Tibial nerve (tissue), 3 donors: ENCODE measurements around the gene WARS2.

ENCODE experiments used
- POLR2A ChIP-seq, 2 donors: fragments of 450-650 bp; IDR thresholded peaks; one replicate each; pipeline ENCODE4 v1.6.1; 2017; ENCODE audit warnings: antibody characterized with exemption in 2 of 2, mild to moderate bottlenecking in 2 of 2, moderate library complexity in 2 of 2
- TF ChIP-seq, protein P1 (sequence below), 5 experiments: fragments of 200-600 bp in 3 of 5; fragments of 450-650 bp in 2 of 5; sonication (generic) in 3 of 5; IDR thresholded peaks; one replicate each; pipeline ENCODE4 v1.5.1; 2016 to 2019; ENCODE audit warnings: antibody characterized with exemption in 5 of 5, mild to moderate bottlenecking in 3 of 5, moderate library complexity in 2 of 5

DNA sequence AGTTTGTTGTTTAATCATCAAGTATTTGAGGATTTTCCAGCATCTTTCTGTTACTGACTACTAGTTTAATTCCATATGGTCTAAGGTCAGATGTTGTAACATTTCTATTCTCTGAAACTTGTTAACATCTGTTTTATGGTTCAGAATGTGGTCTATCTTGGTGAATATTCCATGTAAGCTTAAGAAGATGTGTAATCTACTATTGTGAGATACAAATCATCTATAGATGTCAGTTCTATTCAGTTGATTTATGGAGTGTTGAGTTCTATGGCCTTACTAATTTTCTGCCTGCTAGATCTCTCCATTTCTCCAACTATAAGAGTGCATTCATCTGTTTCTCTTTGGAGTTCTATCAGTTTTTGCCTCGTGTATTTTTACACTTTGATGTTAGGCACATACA is 31.5 kb downstream of the WARS2 start:
- TF ChIP-seq POLR2A (IDR thresholded peaks at IDR 0.05) = no peak
- TF ChIP-seq, protein P1, sequence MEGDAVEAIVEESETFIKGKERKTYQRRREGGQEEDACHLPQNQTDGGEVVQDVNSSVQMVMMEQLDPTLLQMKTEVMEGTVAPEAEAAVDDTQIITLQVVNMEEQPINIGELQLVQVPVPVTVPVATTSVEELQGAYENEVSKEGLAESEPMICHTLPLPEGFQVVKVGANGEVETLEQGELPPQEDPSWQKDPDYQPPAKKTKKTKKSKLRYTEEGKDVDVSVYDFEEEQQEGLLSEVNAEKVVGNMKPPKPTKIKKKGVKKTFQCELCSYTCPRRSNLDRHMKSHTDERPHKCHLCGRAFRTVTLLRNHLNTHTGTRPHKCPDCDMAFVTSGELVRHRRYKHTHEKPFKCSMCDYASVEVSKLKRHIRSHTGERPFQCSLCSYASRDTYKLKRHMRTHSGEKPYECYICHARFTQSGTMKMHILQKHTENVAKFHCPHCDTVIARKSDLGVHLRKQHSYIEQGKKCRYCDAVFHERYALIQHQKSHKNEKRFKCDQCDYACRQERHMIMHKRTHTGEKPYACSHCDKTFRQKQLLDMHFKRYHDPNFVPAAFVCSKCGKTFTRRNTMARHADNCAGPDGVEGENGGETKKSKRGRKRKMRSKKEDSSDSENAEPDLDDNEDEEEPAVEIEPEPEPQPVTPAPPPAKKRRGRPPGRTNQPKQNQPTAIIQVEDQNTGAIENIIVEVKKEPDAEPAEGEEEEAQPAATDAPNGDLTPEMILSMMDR (IDR thresholded peaks at IDR 0.05) = no peak
